GM10248 (cell line): ENCODE measurements around the gene SAMD4B.

Source experiments
- CTCF ChIA-PET: fragments of 300-600 bp; sonication (Branson Sonifier 250); formaldehyde crosslinking; extraction: SDS; loops from one replicate; lab custom pipeline; 2021; ENCODE audit warnings: antibody characterized with exemption; lab: Yijun Ruan, JAX
- POLR2A ChIA-PET: fragments of 350-650 bp; sonication (Branson Sonifier 250); formaldehyde crosslinking; extraction: SDS; loops from one replicate; lab custom pipeline; 2020; ENCODE audit warnings: antibody characterized with exemption; lab: Yijun Ruan, JAX
- DNase-seq: peaks from one replicate; pipeline ENCODE4 v3.0.0; 2012; ENCODE audit errors: extremely low spot score
- TF ChIP-seq, protein P1 (sequence below): IDR thresholded peaks from 2 replicates; pipeline ENCODE4 v1.5.1; 2012; ENCODE audit warnings: mild to moderate bottlenecking, low read depth; ENCODE audit errors: extremely low read depth, missing control alignments, control extremely low read depth

Gene SAMD4B

DNA sequence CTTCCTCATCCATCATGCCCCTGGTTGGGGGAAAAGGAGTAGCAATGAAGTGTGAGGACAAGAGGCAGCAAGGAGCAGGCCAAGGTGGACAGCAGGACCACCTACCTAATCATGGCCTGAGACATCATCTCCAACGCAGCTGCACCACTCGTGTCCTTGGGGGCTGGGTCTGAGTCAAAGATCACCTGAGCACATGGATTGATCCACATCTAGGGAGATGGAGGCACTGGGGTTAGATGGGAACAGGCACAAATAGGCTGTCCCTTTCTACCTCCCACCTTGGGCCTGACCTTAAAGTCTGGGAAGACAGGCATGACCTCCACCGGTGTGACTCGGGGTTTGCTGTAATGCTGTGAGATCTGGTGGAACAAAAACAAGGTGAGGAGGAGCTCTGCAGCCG, 46.4 kb downstream of the SAMD4B start:
- no peak for DNase-seq
- CTCF ChIA-PET: interaction anchor here (1.4 to 1.5 kb wide), 2 partner anchors 10 to 23 kb away, joined by 3 to 6 read pairs; no protein-coding TSS in a partner anchor
- POLR2A ChIA-PET: no interaction called here
- TF ChIP-seq, protein P1, sequence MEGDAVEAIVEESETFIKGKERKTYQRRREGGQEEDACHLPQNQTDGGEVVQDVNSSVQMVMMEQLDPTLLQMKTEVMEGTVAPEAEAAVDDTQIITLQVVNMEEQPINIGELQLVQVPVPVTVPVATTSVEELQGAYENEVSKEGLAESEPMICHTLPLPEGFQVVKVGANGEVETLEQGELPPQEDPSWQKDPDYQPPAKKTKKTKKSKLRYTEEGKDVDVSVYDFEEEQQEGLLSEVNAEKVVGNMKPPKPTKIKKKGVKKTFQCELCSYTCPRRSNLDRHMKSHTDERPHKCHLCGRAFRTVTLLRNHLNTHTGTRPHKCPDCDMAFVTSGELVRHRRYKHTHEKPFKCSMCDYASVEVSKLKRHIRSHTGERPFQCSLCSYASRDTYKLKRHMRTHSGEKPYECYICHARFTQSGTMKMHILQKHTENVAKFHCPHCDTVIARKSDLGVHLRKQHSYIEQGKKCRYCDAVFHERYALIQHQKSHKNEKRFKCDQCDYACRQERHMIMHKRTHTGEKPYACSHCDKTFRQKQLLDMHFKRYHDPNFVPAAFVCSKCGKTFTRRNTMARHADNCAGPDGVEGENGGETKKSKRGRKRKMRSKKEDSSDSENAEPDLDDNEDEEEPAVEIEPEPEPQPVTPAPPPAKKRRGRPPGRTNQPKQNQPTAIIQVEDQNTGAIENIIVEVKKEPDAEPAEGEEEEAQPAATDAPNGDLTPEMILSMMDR: no peak

DNA sequence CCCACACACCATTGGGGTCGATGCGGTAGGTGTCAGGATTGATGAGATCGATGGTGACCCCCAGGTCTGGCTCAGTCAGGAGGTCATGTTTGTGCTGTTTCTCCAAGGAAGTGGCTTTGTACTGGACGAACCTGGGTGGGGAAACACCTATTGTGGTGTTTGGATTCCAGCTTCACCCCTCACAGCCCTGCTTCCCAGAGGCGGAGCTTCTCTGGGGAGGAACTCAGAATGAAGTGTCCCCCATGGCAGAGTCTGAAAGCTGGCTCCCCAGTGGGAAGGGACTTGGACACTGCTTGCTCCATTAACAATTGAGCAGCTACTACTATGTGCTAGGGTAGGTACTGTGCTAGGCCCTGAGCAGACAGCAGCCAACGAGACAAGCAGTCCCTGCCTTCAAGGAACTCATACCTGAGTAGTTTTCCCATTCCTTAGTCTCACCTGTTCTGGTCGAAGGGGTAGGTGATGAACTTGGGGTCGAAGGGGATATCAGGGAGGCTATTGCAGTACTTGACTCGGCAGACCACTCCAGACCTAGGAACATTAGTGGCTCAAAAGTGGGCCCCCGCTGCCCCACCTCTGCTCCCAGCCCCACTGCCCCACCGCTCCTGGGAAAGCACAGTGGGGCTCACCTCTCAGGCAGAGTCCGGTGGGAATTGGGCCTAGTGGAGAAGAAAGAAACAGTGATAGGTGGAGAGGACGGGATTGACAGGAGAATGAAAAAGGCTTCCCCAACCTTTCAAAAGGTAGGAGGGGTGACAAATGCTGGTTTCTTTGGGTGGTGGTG, 47.6 kb downstream of the SAMD4B start:
- CTCF ChIA-PET: interaction anchor here (1.2 to 1.7 kb wide), 6 partner anchors 8 to 47 kb away, joined by 3 to 9 read pairs (median 4); partner anchors contain the start of genes PLEKHG2 and SAMD4B
- POLR2A ChIA-PET: interaction anchor here (0.5 kb wide), 1 partner anchor 19 kb away, joined by 5 read pairs; no protein-coding TSS in a partner anchor
- TF ChIP-seq, protein P1: no peak
- DNase-seq: no peak

DNA sequence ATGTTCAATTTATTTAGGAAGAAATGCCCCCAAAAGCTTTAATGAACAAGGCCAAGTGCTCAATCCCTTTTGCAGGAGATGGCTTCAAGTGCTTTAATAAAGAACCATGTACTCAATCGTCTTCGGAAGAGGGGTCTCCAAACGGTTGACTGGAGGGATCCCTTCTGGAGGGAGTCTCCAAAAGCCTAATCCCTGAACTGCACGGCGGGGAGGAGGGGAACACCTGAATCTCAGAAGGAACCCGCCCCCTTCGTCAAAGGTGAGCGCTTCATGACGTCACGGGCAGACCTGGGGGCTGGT, 48.2 kb downstream of the SAMD4B start:
- CTCF ChIA-PET: interaction anchor here (1.2 to 1.8 kb wide), 7 partner anchors 11 to 48 kb away, joined by 3 to 11 read pairs (median 4); partner anchors contain the start of genes PLEKHG2, RPS16 and SAMD4B
- POLR2A ChIA-PET: interaction anchor here (0.9 to 2.1 kb wide), 5 partner anchors 11 to 45 kb away, joined by 4 to 18 read pairs (median 14); partner anchors contain the start of genes RPS16 and ZFP36
- TF ChIP-seq, protein P1: no peak
- no peak for DNase-seq

DNA sequence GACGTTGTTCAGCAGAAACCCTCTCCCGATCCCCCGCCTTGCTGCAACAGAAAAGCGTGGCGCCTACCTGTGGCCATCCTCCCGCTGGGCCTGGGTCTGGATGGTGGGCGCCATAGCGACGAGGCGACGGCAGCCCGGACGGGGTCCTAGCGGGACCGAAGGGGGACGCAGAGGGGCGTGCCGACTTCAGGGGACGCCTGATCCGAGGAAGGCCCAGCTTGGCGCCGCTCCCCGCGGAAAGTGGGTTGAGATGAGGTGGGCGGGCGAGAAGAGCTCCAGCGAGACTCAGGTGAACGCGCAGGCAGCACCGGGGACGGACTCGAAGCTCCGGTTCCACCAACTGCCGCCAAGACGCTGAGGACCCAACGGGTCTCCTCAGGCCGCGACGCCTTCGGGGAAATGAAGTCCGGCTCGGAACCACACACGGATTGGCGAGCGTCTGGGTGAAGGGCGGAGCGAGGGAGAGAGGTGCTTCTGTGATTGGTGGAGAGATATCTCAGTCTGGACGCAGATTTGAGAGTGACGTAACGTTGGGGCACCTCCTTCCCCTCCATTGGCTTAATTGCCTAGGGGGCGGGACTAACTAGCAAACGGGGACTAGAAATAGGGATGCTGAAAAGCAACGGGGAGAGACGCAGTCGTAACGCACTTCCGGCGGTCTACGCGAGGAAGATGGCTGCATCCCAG, 48.7 kb downstream of the SAMD4B start, which contains the start of the genes MED29 and PAF1:
MED29 (plus strand) TSS at position 628 of the 687 bp plus-strand sequence; CDS start at position 673, 45 bp downstream.
PAF1 (minus strand) TSS at position 356 of the 687 bp plus-strand sequence; CDS start at position 114, 242 bp downstream.
- POLR2A ChIA-PET: interaction anchor here (0.5 to 2.1 kb wide), 16 partner anchors 8 to 530 kb away, joined by 3 to 18 read pairs (median 6); partner anchors contain the start of genes DYRK1B, PLEKHG2, RPS16 and SAMD4B
- CTCF ChIA-PET: interaction anchor here (1.0 to 1.8 kb wide), 7 partner anchors 10 to 45 kb away, joined by 3 to 11 read pairs (median 4); partner anchors contain the start of genes PLEKHG2 and RPS16
- TF ChIP-seq, protein P1: no peak
- peak; percentile 99 for DNase-seq

DNA sequence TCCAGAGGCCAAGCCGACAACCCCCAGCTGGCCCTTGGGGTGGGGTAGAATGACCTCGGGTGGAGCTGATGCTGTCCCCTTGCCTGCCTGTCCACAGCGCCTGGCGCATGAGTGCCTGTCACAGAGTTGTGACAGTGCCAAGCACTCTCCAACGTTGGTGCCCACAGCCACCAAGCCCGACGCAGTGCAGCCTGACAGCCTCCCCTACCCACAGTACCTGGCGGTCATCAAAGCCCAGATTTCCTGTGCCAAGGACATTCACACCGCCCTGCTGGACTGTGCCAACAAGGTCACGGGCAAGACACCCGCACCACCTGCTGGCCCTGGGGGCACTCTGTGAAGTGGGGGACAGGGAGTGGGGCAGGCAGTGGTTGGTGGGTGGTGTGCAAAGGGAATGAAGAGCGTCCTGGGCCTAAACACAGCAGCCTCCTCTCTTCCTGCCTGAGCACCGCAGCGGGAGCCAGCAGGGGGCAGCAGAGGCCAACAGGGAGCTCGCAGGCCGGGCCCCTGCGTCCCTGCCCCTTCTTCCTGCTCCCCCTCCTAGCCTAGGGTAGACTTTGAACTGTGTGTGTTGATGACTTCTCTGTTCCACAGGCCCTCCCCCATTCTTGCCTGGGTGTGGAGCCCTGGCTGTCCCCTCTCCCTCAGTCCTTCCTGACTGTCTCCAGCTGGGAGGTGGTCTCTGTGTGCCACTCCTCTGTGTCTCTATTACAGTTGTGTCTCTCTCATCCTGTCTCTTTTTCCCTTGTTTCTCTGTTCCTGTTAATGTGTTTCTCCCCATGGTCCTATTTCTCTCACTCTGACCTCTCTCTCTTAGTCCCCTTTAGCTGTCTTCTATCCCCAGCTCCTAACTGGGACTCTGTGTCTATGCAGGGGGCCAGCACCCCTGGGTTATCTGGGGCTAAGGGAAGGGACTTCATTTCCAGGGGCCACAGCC, 55.4 kb downstream of the SAMD4B start:
- DNase-seq: peak; percentile 90
- ChIA-PET CTCF (interaction anchor here (0.6 to 4.1 kb wide), 43 partner anchors 9 to 360 kb away, joined by 3 to 103 read pairs (median 4); partner anchors contain the start of genes EID2B, GMFG, PLEKHG2 and RPS16), POLR2A (interaction anchor here (0.5 to 2.8 kb wide), 9 partner anchors 10 to 193 kb away, joined by 4 to 49 read pairs (median 7); partner anchors contain the start of genes PLEKHG2, RPS16 and ZFP36)
- TF ChIP-seq, protein P1: peak; percentile 99
